ENCODE results near the gene PIGN.
A peak's percentile ranks its signal among the peaks of the same experiment; 100 is the strongest.

PIGN gene, protein sequence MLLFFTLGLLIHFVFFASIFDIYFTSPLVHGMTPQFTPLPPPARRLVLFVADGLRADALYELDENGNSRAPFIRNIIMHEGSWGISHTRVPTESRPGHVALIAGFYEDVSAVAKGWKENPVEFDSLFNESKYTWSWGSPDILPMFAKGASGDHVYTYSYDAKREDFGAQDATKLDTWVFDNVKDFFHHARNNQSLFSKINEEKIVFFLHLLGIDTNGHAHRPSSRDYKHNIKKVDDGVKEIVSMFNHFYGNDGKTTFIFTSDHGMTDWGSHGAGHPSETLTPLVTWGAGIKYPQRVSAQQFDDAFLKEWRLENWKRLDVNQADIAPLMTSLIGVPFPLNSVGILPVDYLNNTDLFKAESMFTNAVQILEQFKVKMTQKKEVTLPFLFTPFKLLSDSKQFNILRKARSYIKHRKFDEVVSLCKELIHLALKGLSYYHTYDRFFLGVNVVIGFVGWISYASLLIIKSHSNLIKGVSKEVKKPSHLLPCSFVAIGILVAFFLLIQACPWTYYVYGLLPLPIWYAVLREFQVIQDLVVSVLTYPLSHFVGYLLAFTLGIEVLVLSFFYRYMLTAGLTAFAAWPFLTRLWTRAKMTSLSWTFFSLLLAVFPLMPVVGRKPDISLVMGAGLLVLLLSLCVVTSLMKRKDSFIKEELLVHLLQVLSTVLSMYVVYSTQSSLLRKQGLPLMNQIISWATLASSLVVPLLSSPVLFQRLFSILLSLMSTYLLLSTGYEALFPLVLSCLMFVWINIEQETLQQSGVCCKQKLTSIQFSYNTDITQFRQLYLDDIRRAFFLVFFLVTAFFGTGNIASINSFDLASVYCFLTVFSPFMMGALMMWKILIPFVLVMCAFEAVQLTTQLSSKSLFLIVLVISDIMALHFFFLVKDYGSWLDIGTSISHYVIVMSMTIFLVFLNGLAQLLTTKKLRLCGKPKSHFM

DNA sequence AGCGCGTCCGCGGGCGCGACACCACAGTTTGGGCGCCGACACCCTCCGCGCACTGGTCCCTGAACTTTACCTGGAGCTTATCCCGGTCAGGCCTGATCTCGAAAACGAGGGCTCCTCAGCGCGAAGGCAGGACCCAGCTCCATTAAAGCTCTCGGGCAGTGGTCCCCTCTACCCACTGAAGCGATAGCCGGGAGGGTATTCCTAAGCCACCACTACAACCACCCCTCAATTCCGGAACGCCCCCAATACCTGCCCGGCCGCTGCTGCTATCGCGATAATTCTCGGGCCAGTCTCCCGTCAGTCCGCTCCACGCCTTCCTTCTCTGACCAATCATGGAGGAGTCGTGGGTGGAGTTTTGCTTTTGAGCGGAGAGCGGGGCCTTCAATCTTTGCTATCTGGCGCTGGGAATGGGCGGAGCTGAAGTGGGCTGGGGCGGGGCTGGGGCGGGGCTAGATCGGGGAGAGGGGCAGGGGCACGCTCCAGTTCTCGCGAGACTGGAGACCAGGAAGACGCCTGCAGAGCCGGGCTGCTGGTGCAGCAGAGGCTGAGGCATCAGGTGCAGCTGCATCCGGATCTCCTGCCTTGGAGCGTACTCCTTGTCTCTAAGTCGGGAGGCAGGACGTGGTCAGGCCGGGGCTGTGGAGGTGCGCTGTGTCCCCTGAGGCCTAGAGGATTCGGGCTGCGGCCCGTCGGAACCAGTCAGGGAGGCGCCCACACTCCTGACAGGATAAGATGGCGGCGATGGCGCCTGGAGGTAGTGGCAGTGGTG lies at the start of gene PIGN, which contains the start of gene RELCH:
Gene PIGN (minus strand): TSS at position 283 of the 769 bp plus-strand sequence. CDS start 25,703 bp downstream, outside the sequence.
Gene RELCH (plus strand): TSS at position 482 of the 769 bp plus-strand sequence. CDS start 251 bp downstream, at position 733.
- Mint-ChIP-seq H3K4me3 (peak within 1 kb of the TSS; percentile 95), H3K36me3 (peaks cover 16% of the 10 kb centered on the region), H3K27me3 (no peaks in the 10 kb centered on the region), H3K27ac (peak within 1 kb of the TSS; percentile 95), H3K4me1 (peaks cover 49% of the 10 kb centered on the region), H3K9me3 (no peaks in the 10 kb centered on the region)
- peak; percentile 98 for ATAC-seq

DNA sequence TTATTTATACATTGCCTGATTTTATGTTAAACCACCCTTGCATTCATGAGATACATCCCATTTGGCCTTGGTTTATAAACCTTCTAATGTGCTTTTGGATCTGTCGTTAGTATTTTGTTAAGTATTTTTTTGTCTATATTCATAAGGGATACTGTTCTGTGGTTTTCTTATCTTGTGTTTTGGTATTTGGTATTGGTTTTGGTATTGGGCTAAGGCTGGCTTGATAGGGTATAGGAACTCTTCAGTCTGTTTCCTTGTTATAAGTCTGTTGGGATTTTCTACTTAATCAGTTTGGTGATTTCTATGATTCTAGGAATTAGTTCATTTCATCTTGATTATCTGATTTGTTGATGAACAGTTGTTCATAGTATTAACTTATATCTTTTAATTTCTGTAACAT lies 49.4 kb upstream of the PIGN start:
- ATAC-seq, result no peak
- Mint-ChIP-seq H3K27ac (peak overlapping the region; percentile 52), H3K27me3 (no peaks in the 10 kb centered on the region), H3K4me1 (peaks cover 11% of the 10 kb centered on the region), H3K9me3 (no peaks in the 10 kb centered on the region), H3K4me3 (no peak overlapping the region), H3K36me3 (peaks cover 33% of the 10 kb centered on the region)

GRCh38 chr18:62226047-62226446 lies 39.2 kb upstream of the PIGN start:
- no peaks in the 10 kb centered on the region for H3K4me1 Mint-ChIP-seq
- peaks cover 64% of the 10 kb centered on the region for H3K36me3 Mint-ChIP-seq
- H3K4me3 Mint-ChIP-seq, result no peak overlapping the region
- no peak for ATAC-seq
- H3K27ac Mint-ChIP-seq, result no peak overlapping the region
- peaks cover 4% of the 10 kb centered on the region for H3K9me3 Mint-ChIP-seq
- H3K27me3 Mint-ChIP-seq, result no peaks in the 10 kb centered on the region

DNA sequence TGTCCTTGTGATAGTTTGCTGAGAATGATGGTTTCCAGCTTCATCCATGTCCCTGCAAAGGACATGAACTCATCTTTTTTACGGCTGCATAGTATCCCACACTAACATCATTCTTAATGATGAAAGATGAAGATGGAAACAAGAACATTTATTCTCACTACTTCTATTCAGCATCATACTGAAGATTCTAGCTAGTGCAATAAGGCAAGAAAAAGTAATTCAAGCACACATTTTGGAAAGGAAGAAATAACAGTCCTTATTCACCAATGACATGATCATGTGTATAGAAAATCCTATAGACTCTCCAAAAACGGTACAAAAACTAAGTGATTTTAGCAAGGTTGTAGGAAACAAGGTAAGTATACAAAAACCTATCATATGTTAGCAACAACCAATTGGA lies 37.4 kb upstream of the PIGN start:
- H3K4me1 Mint-ChIP-seq, result no peaks in the 10 kb centered on the region
- H3K27me3 Mint-ChIP-seq, result no peaks in the 10 kb centered on the region
- no peak for ATAC-seq
- no peak overlapping the region for H3K27ac Mint-ChIP-seq
- H3K4me3 Mint-ChIP-seq, result no peak overlapping the region
- H3K9me3 Mint-ChIP-seq, result peaks cover 4% of the 10 kb centered on the region
- peaks cover 60% of the 10 kb centered on the region for H3K36me3 Mint-ChIP-seq

DNA sequence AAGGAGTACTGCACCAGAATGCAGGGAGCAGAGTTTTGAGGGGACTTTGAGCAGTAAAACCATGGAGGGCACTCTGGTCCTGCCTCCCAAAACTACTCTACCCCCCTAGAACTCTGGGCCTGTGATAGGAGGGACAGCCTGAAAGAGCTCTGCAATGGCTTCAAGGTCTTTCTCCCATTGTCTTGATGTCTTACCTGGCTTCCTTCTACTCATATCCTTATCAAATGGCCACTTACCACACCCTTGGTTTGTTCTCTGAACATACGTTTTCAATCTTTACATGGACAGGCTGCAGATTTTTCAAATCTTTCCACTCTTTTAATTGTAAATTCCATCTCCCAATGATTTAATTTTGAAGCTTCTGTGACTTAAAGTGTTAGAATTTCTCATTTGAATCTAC lies 27.9 kb upstream of the PIGN start:
- Mint-ChIP-seq H3K9me3 (peaks cover 3% of the 10 kb centered on the region), H3K27ac (no peak overlapping the region), H3K36me3 (peaks cover 42% of the 10 kb centered on the region), H3K27me3 (no peaks in the 10 kb centered on the region), H3K4me1 (peaks cover 20% of the 10 kb centered on the region), H3K4me3 (no peak overlapping the region)
- no peak for ATAC-seq

DNA sequence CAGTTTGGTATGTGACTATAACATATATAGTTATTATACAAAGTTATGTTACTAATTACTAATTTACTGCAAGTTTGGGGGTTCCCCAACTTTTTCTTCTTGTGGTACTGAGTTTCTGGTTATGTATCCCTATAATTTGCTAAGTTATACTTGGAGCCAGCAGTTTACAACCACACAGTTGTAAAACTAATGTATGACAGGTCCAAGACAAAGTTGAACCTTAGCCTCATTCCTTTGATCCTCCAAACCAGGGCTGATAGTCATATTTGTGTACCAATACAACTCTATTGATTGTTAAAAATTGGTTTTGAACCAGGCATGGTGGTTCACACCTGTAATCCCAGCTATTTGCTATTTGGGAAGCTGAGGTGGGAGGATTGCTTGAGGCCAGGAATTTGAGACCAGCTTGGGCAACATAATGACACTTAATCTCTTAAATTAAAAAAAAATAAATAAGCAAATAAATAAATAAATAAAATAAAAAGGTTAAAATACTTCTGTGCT lies 24.5 kb upstream of the PIGN start:
- Mint-ChIP-seq H3K4me1 (peaks cover 29% of the 10 kb centered on the region), H3K9me3 (peaks cover 3% of the 10 kb centered on the region), H3K4me3 (no peak overlapping the region), H3K27me3 (no peaks in the 10 kb centered on the region), H3K36me3 (peaks cover 49% of the 10 kb centered on the region), H3K27ac (no peak overlapping the region)
- no peak for ATAC-seq

GRCh38 chr18:62210138-62210537 lies 23.3 kb upstream of the PIGN start:
- Mint-ChIP-seq H3K4me3 (no peak overlapping the region), H3K4me1 (peaks cover 29% of the 10 kb centered on the region), H3K27me3 (no peaks in the 10 kb centered on the region), H3K36me3 (peaks cover 45% of the 10 kb centered on the region), H3K9me3 (peaks cover 3% of the 10 kb centered on the region), H3K27ac (no peak overlapping the region)
- ATAC-seq, result no peak

DNA sequence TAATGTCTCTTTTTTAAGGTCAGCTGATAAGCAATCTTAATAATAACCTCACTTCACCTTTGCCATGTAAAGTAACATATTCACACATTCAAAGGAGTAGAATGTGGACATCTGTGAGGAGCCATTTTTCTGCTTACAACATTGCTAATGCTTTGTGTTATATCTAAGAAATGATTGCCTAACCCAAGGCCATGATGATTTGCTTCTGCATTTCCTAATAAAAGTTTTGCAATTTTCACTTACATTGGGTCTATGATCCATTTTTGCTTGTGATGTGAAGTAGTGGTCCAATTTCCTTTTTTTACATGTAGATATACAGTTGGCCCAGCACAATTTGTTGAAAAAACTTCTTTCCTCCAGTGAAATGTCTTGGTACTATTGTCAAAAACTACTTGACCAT lies 22.2 kb upstream of the PIGN start:
- peaks cover 35% of the 10 kb centered on the region for H3K36me3 Mint-ChIP-seq
- peaks cover 29% of the 10 kb centered on the region for H3K4me1 Mint-ChIP-seq

GRCh38 chr18:62206593-62206992 lies 19.7 kb upstream of the PIGN start:
- H3K36me3 Mint-ChIP-seq, result peaks cover 35% of the 10 kb centered on the region
- no peak for ATAC-seq
- no peaks in the 10 kb centered on the region for H3K27me3 Mint-ChIP-seq
- H3K27ac Mint-ChIP-seq, result no peak overlapping the region
- no peak overlapping the region for H3K4me3 Mint-ChIP-seq
- peaks cover 29% of the 10 kb centered on the region for H3K4me1 Mint-ChIP-seq
- peaks cover 3% of the 10 kb centered on the region for H3K9me3 Mint-ChIP-seq

More for the DNA sequence above, 22.2 kb upstream of the PIGN start:
- Mint-ChIP-seq H3K27me3 (no peaks in the 10 kb centered on the region), H3K27ac (no peak overlapping the region), H3K9me3 (peaks cover 3% of the 10 kb centered on the region), H3K4me3 (no peak overlapping the region)
- no peak for ATAC-seq

DNA sequence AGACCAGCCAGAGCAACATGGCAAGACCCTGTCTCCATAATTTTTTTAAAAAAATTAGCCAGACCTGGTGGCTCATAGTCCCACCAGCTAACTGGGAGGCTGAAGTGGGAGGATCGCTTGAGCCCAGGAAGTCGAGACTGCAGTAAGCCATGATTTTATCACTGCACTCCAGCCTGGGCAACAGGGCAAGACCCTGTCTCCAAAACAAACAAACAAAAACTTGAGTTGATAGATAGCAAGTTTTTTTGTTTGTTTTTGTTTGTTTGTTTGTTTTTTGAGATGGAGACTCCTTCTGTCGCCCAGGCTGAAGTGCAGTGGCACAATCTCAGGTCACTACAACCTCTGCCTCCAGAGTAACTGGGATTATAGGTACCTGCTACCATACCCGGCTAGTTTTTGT lies 19.0 kb upstream of the PIGN start:
- ATAC-seq, result no peak
- H3K27ac Mint-ChIP-seq, result no peak overlapping the region
- H3K4me3 Mint-ChIP-seq, result no peak overlapping the region
- H3K9me3 Mint-ChIP-seq, result peaks cover 3% of the 10 kb centered on the region
- H3K36me3 Mint-ChIP-seq, result peaks cover 35% of the 10 kb centered on the region
- no peaks in the 10 kb centered on the region for H3K27me3 Mint-ChIP-seq
- peaks cover 29% of the 10 kb centered on the region for H3K4me1 Mint-ChIP-seq

DNA sequence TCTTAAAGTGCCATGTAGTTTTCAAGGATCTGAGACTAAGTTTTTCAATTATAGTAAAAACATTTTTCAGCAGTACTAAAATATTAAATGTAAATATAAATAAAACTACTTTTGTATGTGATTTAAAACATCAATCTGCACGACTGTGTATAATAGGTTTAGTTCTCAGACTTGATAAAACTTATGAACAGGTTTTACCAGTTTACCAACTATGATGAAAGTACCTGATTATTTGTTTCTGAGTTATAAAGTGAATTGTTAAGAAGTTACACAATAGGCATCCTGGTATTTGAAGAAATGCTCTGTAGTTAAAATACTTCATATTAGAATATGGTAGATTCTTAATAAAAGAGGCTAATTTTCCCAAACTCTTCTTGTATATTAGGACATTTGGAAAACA lies 15.0 kb upstream of the PIGN start:
- H3K27ac Mint-ChIP-seq, result no peak overlapping the region
- no peaks in the 10 kb centered on the region for H3K9me3 Mint-ChIP-seq
- H3K27me3 Mint-ChIP-seq, result no peaks in the 10 kb centered on the region
- no peak overlapping the region for H3K4me3 Mint-ChIP-seq
- peaks cover 7% of the 10 kb centered on the region for H3K36me3 Mint-ChIP-seq
- peaks cover 20% of the 10 kb centered on the region for H3K4me1 Mint-ChIP-seq
- no peak for ATAC-seq

GRCh38 chr18:62200121-62200914 lies 13.5 kb upstream of the PIGN start:
- no peak for ATAC-seq
- Mint-ChIP-seq H3K4me1 (peaks cover 34% of the 10 kb centered on the region), H3K27me3 (no peaks in the 10 kb centered on the region), H3K4me3 (no peak overlapping the region), H3K27ac (no peak overlapping the region), H3K9me3 (no peaks in the 10 kb centered on the region), H3K36me3 (peaks cover 16% of the 10 kb centered on the region)

GRCh38 chr18:62199629-62200028 lies 12.8 kb upstream of the PIGN start:
- H3K4me1 Mint-ChIP-seq, result peaks cover 36% of the 10 kb centered on the region
- no peak for ATAC-seq
- no peaks in the 10 kb centered on the region for H3K9me3 Mint-ChIP-seq
- no peak overlapping the region for H3K27ac Mint-ChIP-seq
- no peaks in the 10 kb centered on the region for H3K27me3 Mint-ChIP-seq
- H3K4me3 Mint-ChIP-seq, result no peak overlapping the region
- H3K36me3 Mint-ChIP-seq, result peaks cover 16% of the 10 kb centered on the region

DNA sequence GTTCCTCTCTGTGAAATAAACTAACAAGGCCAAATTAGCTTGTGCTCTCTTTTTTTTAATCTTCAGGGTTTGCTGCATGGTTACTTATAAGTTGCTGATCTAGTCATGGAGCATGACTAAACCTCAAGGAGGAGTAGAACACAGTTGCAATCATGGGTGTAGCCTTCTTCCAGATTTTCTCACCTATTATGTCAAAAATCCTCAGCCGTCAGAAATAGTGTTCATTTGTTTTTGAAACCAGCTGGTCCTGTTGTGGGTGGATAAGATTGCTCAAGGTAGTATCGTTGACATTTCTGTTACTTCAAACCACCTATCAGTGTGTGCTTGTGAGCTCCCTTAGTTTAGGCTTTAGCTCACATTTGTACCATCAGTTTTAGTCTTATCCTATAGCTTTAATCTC lies 11.4 kb upstream of the PIGN start:
- Mint-ChIP-seq H3K4me3 (no peak overlapping the region), H3K9me3 (no peaks in the 10 kb centered on the region), H3K27ac (no peak overlapping the region), H3K27me3 (no peaks in the 10 kb centered on the region), H3K36me3 (peaks cover 17% of the 10 kb centered on the region), H3K4me1 (peaks cover 44% of the 10 kb centered on the region)
- ATAC-seq, result no peak

Measured in stimulated activated memory B cell treated with anti-CD40 and anti-IgM and Interleukin-4, amounts not matched to agents 10 μg/mL and 1 μg/mL and 100 μg/mL, for 72 hours (primary cell).